GM13976 (cell line): Measurements from ENCODE around the gene ADGRB2.
"Not testable (repeated sequence)": the region's sequence is repeated elsewhere in the genome, so short reads cannot be mapped to it uniquely, and the experiment has no call there.

Source experiments
- DNase-seq: peaks from one replicate; pipeline ENCODE4 v3.0.0; 2012; ENCODE audit warnings: low spot score
- in situ Hi-C: fragments of 300-500 bp; cut with MboI; formaldehyde crosslinking; loops from one replicate; pipeline ENCODE4 v1.12.0; 2022; ENCODE audit warnings: low sequenced_read_pairs, mixed read lengths, inconsistent platforms; ENCODE audit not compliant: unreplicated experiment
- TF ChIP-seq, protein P1 (sequence below): IDR thresholded peaks from 2 replicates; pipeline ENCODE4 v1.5.1; 2012; ENCODE audit warnings: borderline replicate concordance, mild to moderate bottlenecking; ENCODE audit not compliant: insufficient read depth; ENCODE audit errors: extremely low read depth, missing control alignments, control extremely low read depth

ADGRB2 gene

DNA sequence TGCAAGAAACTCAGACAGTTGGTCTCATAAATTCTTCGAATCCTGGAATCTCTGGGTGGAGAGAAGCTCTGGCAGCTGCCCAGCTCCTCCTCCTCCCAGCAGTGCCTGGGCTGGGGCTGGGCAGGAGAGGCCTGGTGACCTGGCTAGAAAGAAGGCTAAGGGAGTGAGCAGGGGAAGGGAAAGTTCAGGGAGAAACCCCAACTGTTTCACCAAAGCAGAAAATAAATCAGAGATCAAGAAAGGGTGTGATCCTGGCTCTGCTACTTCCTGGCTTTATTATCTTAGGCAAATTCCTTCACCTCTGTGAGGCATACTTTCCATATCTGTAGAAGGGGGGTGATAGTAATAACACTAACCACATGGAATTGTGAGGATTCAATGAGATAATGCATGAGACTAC lies 51.5 kb downstream of the ADGRB2 start:
- TF ChIP-seq, protein P1, sequence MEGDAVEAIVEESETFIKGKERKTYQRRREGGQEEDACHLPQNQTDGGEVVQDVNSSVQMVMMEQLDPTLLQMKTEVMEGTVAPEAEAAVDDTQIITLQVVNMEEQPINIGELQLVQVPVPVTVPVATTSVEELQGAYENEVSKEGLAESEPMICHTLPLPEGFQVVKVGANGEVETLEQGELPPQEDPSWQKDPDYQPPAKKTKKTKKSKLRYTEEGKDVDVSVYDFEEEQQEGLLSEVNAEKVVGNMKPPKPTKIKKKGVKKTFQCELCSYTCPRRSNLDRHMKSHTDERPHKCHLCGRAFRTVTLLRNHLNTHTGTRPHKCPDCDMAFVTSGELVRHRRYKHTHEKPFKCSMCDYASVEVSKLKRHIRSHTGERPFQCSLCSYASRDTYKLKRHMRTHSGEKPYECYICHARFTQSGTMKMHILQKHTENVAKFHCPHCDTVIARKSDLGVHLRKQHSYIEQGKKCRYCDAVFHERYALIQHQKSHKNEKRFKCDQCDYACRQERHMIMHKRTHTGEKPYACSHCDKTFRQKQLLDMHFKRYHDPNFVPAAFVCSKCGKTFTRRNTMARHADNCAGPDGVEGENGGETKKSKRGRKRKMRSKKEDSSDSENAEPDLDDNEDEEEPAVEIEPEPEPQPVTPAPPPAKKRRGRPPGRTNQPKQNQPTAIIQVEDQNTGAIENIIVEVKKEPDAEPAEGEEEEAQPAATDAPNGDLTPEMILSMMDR = no peak
- no peak for DNase-seq
- in situ Hi-C loops = no loop called here

DNA sequence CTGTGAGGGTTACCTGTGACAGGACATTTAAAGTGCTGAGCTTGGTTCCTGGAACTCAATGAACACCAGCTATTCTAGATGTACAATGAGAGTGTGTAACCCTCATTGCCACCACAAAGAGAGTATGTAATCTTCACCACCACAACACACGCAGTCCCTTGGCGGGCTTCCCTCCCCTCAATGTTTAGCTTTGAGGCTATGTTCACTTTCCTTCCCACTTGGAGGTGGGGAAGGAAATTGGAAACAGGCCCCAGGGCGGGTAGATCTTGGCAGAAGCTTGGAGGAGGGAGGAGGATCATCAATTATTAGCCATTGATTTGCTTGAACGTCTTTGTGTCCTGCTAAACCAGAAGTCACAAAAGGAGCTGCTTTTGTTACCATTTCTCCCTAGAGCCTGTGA lies 52.1 kb downstream of the ADGRB2 start:
- in situ Hi-C loops = no loop called here
- TF ChIP-seq, protein P1 = no peak
- DNase-seq = no peak

DNA sequence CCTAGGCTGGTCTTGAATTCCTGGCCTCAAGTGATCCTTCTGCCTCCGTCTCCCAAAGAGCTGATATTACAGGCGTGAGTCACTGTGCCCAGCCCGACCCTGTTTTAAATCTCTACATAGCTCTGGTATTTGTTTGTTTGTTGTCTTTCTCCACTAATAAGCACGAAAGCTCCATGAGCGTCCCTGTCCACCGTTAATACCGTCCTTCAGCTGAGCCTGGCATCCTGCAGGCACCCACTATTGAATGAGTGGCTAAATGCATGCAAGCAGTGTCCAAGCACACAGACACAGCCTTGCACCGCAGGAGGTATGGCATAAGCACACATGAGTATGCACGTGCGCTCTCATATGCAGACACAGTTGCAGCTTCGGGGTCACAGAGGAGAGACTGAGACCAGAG lies 55.8 kb downstream of the ADGRB2 start:
- TF ChIP-seq, protein P1 = no peak
- in situ Hi-C loops = no loop called here
- no peak for DNase-seq

DNA sequence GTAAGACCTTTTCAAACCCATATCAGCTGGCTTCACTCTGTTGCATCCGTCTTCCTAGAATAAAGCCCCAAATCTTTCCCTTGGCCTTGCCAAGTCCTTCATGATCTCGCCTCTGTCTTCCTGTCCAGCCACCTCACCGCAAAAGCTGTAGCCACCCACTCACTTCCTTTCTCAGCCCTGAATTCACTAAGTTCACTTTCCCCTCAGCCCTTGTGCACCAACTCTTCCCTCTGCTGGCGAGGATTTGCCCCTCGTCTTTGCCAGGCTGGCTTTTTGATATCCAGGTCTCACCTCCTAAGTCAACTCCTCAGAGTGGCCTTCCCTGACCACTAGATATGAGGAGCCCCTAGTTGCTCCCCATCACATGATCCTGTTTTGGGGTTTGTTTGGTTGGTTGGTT lies 56.4 kb downstream of the ADGRB2 start:
- in situ Hi-C loops = no loop called here
- TF ChIP-seq, protein P1 = peak; percentile 14
- DNase-seq = peak; percentile 74

DNA sequence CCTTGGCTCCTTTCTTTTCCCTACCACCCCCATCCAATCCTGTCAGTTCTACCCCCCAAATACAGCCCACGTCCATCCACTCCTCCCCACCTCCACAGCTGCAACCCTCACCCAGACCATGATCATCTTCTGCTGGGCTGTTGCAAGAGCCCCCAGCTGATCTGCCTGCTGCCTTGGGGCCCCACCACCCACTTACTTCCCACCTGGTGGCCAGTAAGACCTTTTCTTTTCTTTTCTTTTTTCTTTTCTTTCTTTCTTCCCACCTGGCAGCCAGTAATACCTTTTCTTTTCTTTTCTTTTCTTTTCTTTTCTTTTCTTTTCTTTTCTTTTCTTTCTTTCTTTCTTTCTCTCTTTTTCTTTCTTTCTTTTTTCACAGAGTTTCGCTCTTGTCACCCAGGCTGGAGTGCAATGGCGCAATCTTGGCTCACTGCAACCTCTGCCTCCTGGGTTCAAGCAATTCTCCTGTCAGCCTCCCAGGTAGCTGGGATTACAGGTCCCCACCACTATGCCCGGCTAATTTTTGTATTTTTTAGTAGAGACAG lies 57.0 kb downstream of the ADGRB2 start:
- DNase-seq, in situ Hi-C loops: not testable (repeated sequence)

DNA sequence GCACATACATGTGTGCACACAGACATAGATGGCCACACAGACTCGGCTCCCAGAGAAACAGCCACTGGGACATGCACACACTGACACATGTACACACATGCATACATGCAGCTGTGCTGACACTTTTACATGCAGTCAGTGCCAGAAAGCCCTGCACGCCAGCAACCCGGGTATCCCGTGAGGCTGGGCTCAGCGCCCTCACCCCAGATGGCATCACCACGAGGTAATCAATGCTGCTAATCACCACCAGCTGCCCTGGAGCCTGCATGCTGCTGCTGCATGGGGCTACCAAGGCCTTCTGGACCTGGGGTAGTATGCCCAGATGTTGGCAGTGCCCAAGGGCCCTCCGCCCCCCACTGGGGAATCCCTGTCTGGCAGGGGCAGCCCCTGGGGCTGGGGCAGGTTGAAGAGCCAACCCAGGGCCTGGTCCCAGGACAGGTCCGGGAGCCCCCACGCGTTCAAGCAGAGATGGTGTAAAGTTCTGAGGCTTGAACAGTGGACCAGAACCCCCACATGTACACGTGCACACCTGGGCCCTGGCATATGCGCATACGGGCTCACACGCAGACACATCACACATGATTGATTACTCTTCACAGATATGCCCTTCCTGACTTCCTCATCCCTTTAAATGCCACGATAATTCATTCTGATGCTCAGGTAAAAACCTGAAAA lies 57.6 kb downstream of the ADGRB2 start:
- TF ChIP-seq, protein P1 = no peak
- in situ Hi-C loops = no loop called here

DNA sequence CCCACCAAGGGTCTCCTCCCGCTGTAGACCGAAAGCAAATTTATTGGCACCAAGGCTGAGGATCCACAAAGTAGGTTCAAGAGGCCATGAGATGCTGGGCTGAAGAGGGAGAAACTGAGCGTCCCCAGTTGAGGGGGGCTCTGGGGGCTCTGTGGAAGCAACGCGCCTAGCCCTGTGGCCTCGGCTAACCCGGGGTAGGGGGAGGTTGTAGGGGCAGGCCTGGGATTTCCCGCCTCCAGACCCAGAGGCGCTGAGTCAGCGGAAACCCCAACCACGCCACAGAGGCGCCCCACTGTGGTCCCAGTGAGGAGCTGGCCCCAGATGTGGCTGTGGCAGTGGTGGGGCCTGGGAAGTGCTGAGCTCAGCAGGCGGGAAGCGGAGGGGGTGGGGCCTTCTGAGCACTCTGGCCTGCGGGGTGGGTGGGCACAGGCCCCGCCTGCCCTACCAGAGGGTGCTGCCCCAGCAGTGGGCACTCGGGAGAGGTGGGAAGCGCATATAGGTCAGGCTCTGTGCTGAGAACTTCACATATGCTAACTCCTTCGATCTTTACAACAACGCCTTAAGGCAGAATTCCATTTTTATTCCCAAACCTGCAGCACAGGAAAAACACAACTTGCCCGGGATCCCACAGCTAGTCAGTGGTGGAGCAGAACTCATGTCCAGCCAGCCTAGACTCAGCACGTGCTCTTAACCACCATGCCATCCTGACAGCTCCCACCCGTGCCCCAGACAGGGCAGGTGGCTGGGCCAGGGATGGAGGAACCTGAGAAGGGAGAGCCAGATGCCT lies 58.9 kb downstream of the ADGRB2 start:
- DNase-seq = peak; percentile 87
- in situ Hi-C loops = no loop called here
- TF ChIP-seq, protein P1 = peak; percentile 64

More for the DNA sequence above, 57.6 kb downstream of the ADGRB2 start:
- DNase-seq = no peak
